Measurements from ENCODE around the gene BPGM. TPM values are rescaled to one million over a fixed set of nuclear protein-coding genes. Genes with fewer than 3 reads are reported as not detected.

The BPGM gene
- total RNA-seq, 8 experiments from 2014 or later: 9.2 to 34.4 (median 19.8) TPM

DNA sequence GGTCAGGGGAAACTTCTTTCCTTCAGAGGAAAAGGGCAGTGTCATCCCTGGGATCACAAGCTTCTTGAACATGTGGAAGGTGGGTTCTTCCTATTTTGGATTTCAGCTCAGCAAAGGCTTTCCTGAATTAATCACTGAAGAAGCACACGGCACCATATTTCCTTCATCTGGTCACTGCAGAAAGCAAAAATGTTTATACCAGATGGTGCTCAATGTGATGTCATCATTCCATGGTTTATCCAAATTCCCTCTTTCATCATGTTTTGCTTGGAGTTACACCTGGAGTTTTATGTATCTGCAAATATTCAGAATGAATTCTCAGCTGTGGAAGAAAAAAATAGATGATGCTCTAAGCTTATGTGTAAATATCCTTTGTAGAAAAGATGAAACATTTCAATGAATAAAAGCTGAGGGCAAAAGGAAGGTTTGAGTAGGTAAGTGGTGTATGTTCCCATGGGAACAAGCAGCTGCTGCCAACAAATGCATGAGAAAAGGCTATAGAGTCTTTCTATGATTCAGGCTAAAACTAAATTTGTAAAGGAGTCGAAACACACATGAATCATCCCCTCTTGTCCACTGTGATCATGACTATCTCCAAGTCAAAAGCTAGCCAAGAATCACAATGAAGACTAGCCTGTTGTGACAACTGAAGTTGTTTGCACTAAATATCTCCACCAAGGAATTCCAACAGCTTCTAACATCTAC is 26.9 kb upstream of the BPGM start:
- peak in 6 of 8 experiments; percentile 27 to 91 (median 54) for ATAC-seq (replicated peaks in 6 of 8)
- Histone ChIP-seq H3K27ac (no peak overlapping the region), H3K4me1 (replicated peaks in 1 of 2) (peaks cover 0 to 4% of the 10 kb centered on the region in 2 donors), H3K4me3 (no peak overlapping the region)
- in situ Hi-C loops (cut with MboI; ENCODE audit: low pct_unique_long_range_greater_than_20kb in 2 of 9, low sequenced_read_pairs in 9 of 9, unreplicated experiment in 9 of 9): loop anchor here in 4 of 9 experiments (25.0 kb wide), 2 partner anchors 107 to 182 kb away; no protein-coding TSS in a partner anchor
- 0 to 96% (median 50%) methylated on average over 1 to 2 of the region's 2 CpGs; no CpG with 5 or more reads in 1 of the 10 experiments for WGBS, 10 experiments

DNA sequence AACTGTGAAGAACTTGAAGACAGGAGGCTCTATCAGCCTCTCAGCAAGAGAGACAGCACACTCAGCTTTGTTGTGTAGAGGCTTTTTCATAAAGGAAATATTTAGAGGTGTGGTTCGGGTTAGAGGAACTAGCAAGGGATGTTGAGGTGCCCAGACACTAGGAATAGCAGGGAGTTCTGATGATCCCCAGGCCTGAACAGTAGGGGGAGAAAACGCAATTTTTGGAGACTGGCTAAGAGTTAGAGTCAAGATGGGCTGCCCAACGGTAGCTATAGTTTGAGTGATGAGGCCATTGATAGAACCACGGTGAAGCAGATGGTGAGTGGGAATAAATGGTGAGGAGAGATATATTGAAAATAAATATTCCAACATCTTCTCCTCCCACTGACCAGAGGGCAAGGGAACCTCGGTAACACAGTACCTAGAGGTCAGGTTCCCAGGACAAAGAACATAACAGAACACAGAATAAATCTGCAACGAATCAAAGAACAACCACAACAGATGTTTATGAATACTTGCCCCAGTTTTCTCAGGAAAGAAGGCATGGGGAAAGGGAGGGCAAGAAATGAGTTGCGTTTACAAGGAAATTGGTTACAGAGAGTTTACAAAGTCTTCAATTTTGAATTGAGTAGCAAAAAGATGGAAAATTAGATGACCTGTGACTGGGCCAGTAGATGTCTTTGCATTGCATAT is 24.2 kb upstream of the BPGM start:
- 21 to 83% (median 60%) methylated on average over 1 to 7 of the region's 7 CpGs; no CpG with 5 or more reads in 1 of the 10 experiments for WGBS, 10 experiments
- Histone ChIP-seq H3K4me3 (no peak overlapping the region), H3K27ac (no peak overlapping the region), H3K4me1 (replicated peaks in 1 of 2) (peaks cover 0 to 4% of the 10 kb centered on the region in 2 donors)
- ATAC-seq (replicated peaks in 6 of 8): no peak
- in situ Hi-C loops (cut with MboI; ENCODE audit: low pct_unique_long_range_greater_than_20kb in 2 of 9, low sequenced_read_pairs in 9 of 9, unreplicated experiment in 9 of 9): loop anchor here in 4 of 9 experiments (25.0 kb wide), 2 partner anchors 110 to 185 kb away; no protein-coding TSS in a partner anchor

DNA sequence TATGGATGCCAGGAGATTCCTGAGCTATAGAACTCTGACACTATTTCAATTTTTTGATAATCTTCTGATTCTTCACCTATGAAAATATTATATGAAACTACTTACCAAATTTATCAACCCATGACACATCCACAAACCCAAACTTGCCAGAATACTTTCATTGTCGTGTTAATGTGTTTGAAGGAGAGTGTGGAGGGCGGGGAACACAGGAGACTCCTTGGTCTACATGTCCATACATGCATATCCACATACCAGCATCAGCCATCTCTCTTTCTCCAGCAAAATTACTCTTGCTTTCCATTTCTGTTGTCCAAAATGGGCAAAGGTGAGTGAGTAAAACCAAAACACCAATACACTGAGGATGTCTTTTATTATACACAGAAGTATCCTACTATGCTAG is 23.5 kb upstream of the BPGM start:
- Histone ChIP-seq H3K27ac (no peak overlapping the region), H3K4me3 (no peak overlapping the region), H3K4me1 (replicated peaks in 1 of 2) (peaks cover 0 to 4% of the 10 kb centered on the region in 2 donors)
- in situ Hi-C loops (cut with MboI; ENCODE audit: low pct_unique_long_range_greater_than_20kb in 2 of 9, low sequenced_read_pairs in 9 of 9, unreplicated experiment in 9 of 9): loop anchor here in 4 of 9 experiments (25.0 kb wide), 2 partner anchors 111 to 186 kb away; no protein-coding TSS in a partner anchor
- ATAC-seq (replicated peaks in 6 of 8): peak in 2 of 8 experiments; percentile 19 to 27
- WGBS, 10 experiments: 18 to 100% (median 79%) methylated on average over 1 to 2 of the region's 2 CpGs; no CpG with 5 or more reads in 4 of the 10 experiments

DNA sequence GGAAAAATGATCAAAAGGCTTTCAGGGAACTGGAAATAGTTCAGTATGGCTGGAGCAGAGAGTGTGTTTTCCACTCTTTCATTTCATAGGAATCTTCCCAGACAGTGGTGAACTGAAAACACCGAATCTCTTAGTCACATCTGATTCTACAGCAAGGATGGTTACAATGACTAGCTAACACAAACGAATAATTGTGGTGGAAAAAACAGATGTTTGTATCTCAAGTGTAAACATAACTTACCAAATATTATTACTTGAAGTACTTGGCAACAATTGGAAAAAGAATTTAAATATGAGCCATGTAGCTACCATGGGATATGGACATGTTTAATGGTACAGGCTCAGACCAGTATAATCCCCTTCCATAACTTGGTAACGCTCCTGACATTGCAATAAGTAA is 21.1 kb upstream of the BPGM start:
- in situ Hi-C loops (cut with MboI; ENCODE audit: low pct_unique_long_range_greater_than_20kb in 2 of 9, low sequenced_read_pairs in 9 of 9, unreplicated experiment in 9 of 9): no loop called here
- Histone ChIP-seq H3K4me3 (no peak overlapping the region), H3K4me1 (replicated peaks in 1 of 2) (no peaks in the 10 kb centered on the region), H3K27ac (no peak overlapping the region)
- peak in 3 of 8 experiments; percentile 15 to 81 (median 42) for ATAC-seq (replicated peaks in 6 of 8)
- 0 to 84% (median 58%) methylated on average over 1 to 3 of the region's 3 CpGs for WGBS, 10 experiments

DNA sequence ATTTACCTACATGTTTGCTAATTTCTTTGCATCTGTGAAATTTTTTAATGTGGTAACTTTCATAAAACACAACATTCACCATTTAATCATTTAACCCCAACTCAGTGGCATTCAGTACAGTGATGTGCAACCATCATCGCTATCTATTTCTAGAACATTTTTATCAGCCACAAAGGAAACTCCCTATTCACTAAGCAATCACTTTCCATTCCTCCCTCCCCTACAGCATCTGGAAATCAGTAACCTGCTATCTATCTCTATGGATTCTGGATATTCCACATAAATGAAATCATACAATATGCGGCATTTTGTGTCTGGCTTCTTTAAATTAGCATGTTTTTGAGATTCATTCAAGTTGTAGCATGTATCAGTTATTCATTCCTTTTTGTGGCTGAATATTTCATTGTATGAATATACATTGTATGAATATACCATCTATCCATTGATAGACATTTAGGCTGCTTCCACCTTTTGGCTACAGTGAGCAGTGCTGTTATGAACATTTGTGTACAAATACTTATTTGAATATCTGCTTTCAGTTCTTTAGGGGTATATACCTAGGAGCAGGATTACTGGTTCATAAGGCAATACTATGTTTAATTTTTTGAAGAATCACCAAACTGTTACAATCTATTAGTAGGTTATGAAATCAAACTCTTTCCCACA is 19.4 kb upstream of the BPGM start:
- Histone ChIP-seq H3K27ac (no peak overlapping the region), H3K4me3 (no peak overlapping the region), H3K4me1 (replicated peaks in 1 of 2) (no peaks in the 10 kb centered on the region)
- in situ Hi-C loops (cut with MboI; ENCODE audit: low pct_unique_long_range_greater_than_20kb in 2 of 9, low sequenced_read_pairs in 9 of 9, unreplicated experiment in 9 of 9): no loop called here
- peak in 2 of 8 experiments; percentile 8 to 18 for ATAC-seq (replicated peaks in 6 of 8)
- 28 to 100% (median 74%) methylated on average over 1 to 2 of the region's 2 CpGs for WGBS, 10 experiments

DNA sequence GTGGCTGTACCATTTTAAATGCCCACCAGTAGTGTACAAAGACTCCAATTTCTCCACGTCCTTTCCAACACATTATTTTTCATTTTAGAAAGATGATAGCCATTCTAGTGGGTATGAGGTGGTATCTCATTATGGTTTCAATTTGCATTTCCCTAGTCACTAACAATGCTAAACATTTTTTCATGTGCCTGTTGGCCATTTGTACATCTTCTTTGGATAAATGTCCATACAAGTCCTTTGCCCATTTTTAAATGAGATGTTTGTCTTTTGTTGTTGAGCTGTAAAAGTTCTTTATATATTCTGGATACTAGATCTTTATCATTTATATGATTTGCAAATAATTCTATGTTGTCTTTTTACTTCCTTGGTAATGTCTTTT is 18.9 kb upstream of the BPGM start:
- no peak overlapping the region for H3K4me3 ChIP-seq
- no peaks in the 10 kb centered on the region for H3K4me1 ChIP-seq (replicated peaks in 1 of 2)
- H3K27ac ChIP-seq: no peak overlapping the region
- WGBS, 10 experiments: 0 to 60% (median 27%) methylated on average over 1 of the region's 1 CpG; no CpG with 5 or more reads in 4 of the 10 experiments
- in situ Hi-C loops (cut with MboI; ENCODE audit: low pct_unique_long_range_greater_than_20kb in 2 of 9, low sequenced_read_pairs in 9 of 9, unreplicated experiment in 9 of 9): no loop called here
- no peak for ATAC-seq (replicated peaks in 6 of 8)

DNA sequence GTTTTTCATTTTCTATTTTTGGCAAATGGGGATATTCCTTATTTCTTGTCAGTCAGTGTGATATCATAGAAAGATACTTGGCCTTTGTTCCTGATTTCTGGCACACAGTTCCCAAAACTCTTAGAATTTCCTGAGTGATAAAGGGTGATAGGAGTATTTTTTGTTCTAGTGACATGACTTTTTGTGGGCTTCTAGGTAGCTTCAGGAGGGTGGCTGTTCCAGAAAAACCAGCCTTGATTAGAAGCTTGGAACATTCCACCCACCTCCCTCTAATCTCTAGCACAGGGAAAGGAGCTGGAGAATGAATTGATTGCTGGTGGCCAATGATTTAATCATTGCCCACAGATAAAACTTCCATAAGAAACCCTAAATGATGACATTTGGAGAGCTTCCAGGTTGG is 17.2 kb upstream of the BPGM start:
- Histone ChIP-seq H3K4me3 (no peak overlapping the region), H3K27ac (no peak overlapping the region), H3K4me1 (replicated peaks in 1 of 2) (no peaks in the 10 kb centered on the region)
- ATAC-seq (replicated peaks in 6 of 8): no peak
- in situ Hi-C loops (cut with MboI; ENCODE audit: low pct_unique_long_range_greater_than_20kb in 2 of 9, low sequenced_read_pairs in 9 of 9, unreplicated experiment in 9 of 9): no loop called here

DNA sequence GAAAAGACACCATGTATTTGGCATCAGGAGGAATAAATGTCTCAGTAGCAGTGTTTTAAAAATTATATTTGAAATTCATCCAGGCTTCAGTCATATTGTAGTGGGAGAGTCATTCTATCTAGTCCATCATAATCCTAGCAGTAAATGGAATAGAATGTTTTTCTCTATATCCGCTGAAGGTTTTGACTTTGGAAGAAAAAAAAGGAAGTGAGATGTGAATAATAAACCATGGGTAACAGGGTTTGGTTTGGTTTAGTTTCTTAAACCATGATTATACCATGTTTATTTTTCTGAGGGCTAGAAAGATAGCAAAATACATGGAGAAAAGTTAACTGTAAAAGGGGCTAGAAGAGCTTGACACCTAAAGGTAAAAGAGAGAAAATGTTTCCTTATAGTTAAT is 16.4 kb upstream of the BPGM start:
- H3K4me1 ChIP-seq (replicated peaks in 1 of 2): no peaks in the 10 kb centered on the region
- H3K4me3 ChIP-seq: no peak overlapping the region
- H3K27ac ChIP-seq: no peak overlapping the region
- no peak for ATAC-seq (replicated peaks in 6 of 8)
- in situ Hi-C loops (cut with MboI; ENCODE audit: low pct_unique_long_range_greater_than_20kb in 2 of 9, low sequenced_read_pairs in 9 of 9, unreplicated experiment in 9 of 9): no loop called here
- WGBS, 10 experiments: 89 to 100% (median 100%) methylated on average over 1 of the region's 1 CpG; no CpG with 5 or more reads in 3 of the 10 experiments

DNA sequence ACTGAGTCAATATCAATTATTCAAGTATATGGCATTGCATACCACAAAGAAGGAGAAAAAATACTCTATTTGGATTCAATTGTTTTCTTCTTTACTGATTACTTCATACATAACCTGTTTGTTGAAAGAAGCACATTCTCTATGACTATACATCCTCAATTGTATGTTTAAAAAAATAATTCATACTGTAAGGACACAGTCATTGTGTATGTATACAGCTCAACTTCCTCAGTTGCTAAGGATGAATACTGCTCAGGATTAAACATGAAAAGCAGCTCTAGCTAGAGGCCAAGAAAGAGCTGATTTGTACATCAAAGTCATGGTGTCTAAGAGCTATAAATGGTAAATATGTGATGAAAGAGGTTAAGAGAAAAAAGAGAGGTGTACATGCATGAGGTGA is 15.8 kb upstream of the BPGM start:
- Histone ChIP-seq H3K4me1 (replicated peaks in 1 of 2) (no peaks in the 10 kb centered on the region), H3K4me3 (no peak overlapping the region), H3K27ac (no peak overlapping the region)
- in situ Hi-C loops (cut with MboI; ENCODE audit: low pct_unique_long_range_greater_than_20kb in 2 of 9, low sequenced_read_pairs in 9 of 9, unreplicated experiment in 9 of 9): no loop called here
- ATAC-seq (replicated peaks in 6 of 8): peak in 2 of 8 experiments; percentile 50 to 63

DNA sequence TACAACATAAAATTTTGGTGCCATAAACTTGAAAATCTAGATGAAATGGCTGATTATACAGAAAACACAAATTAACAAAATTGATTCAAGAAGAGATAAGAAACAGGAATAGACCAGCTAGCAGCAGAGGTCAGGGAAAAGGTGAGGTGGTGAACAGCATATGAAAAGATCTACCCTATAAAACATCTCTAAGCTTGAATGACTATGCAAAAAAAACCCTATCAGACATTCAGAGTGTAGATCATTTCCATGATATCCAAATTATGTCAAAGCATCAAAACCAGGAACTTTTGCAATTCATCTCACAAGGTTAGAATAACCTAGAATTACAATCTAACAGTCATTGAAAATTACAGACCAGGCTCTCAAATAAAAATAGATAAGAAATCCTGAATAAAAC is 14.6 kb upstream of the BPGM start:
- H3K4me1 ChIP-seq (replicated peaks in 1 of 2): no peaks in the 10 kb centered on the region
- H3K4me3 ChIP-seq: no peak overlapping the region
- no peak for ATAC-seq (replicated peaks in 6 of 8)
- in situ Hi-C loops (cut with MboI; ENCODE audit: low pct_unique_long_range_greater_than_20kb in 2 of 9, low sequenced_read_pairs in 9 of 9, unreplicated experiment in 9 of 9): no loop called here
- H3K27ac ChIP-seq: no peak overlapping the region

DNA sequence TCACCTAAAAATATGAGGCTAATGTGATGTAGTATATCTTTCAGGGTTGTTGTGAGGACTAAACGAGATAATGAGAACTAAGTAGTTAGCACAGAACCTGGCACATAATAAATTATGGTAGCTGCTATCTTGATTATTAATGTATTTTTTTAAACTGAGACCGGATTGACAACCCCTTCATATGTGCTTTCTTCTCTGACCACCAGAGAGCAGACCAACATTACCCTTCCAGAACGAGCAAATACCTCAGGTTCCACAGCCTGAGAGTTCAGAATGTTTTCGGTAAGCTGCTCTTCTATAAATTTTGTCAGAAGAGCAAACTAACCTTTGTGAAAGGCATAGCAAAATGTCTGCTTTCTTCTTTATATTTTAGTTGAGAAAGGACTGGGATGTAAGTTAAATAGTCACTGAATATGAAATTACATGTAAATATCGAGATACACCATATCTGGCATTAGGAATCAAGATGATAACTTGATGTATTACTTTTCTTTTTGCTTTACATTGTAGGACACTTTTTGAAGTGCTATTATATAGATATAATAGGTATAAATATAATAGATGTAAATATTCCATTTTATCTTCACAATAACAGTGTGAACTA is 13.6 kb upstream of the BPGM start:
- peak in 3 of 8 experiments; percentile 33 to 74 (median 54) for ATAC-seq (replicated peaks in 6 of 8)
- 0 to 54% (median 25%) methylated on average over 1 to 5 of the region's 5 CpGs for WGBS, 10 experiments
- no peak overlapping the region for H3K27ac ChIP-seq
- in situ Hi-C loops (cut with MboI; ENCODE audit: low pct_unique_long_range_greater_than_20kb in 2 of 9, low sequenced_read_pairs in 9 of 9, unreplicated experiment in 9 of 9): no loop called here
- H3K4me3 ChIP-seq: no peak overlapping the region
- H3K4me1 ChIP-seq (replicated peaks in 1 of 2): no peaks in the 10 kb centered on the region

DNA sequence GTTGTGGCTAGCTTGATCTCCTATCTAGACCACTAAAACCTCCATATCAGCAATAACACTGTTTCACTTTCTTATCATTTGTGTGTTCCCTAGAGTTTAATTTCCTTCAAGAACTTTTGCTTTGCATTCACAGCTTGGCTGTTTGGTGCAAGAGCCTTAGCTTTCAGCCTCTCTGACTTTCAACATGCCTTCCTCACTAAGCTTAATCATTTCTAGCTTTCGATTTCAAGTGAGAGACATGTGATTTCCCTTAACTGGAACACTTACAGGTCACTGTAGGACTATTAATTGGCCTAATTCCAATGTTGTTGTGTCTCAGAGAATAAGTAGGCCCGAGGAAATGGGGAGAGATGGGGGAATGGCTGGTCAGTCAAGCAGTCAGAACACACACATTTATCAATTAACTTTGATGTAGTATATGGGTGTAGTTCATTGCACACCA is 10.6 kb upstream of the BPGM start:
- in situ Hi-C loops (cut with MboI; ENCODE audit: low pct_unique_long_range_greater_than_20kb in 2 of 9, low sequenced_read_pairs in 9 of 9, unreplicated experiment in 9 of 9): no loop called here

DNA sequence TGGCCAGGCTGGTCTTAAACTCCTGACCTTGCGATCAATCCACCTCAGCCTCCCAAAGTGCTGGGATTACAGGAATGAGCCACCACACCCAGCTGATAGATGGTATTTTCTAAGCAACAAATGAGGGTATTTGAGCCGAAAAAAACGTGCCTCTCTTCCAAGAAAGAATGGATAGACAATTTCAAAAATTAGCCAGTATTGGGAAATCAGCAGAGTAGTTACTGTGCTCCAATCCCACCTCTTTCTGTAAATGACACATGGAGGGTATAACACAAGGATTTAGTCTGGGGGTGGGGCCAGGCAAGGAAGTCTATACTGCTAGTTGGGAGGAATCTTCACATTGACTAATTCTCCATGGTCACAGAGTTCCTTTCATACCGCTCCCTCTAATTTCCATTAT is 9.2 kb upstream of the BPGM start:
- 47 to 100% (median 80%) methylated on average over 1 to 4 of the region's 4 CpGs for WGBS, 10 experiments
- Histone ChIP-seq H3K4me3 (no peak overlapping the region), H3K27ac (no peak overlapping the region), H3K4me1 (replicated peaks in 1 of 2) (no peaks in the 10 kb centered on the region)
- peak in 2 of 8 experiments; percentile 28 to 55 for ATAC-seq (replicated peaks in 6 of 8)
- in situ Hi-C loops (cut with MboI; ENCODE audit: low pct_unique_long_range_greater_than_20kb in 2 of 9, low sequenced_read_pairs in 9 of 9, unreplicated experiment in 9 of 9): no loop called here

More for the DNA sequence above, 10.6 kb upstream of the BPGM start:
- H3K27ac ChIP-seq: no peak overlapping the region
- no peak overlapping the region for H3K4me3 ChIP-seq
- ATAC-seq (replicated peaks in 6 of 8): no peak
- 25 to 100% (median 64%) methylated on average over 1 to 2 of the region's 2 CpGs; no CpG with 5 or more reads in 5 of the 10 experiments for WGBS, 10 experiments
- H3K4me1 ChIP-seq (replicated peaks in 1 of 2): no peaks in the 10 kb centered on the region
